AG04450 (cell line): ENCODE data around the gene VAMP5. TPM values are rescaled to one million over a fixed set of nuclear protein-coding genes. Genes with fewer than 3 reads are reported as not detected.
A peak's percentile ranks its signal among the peaks of the same experiment; 100 is the strongest.

Source experiments
- CTCF ChIA-PET: fragments of 300-600, 350-600 bp; formaldehyde crosslinking; extraction: SDS; loops from one replicate; lab custom pipeline; 2022; ENCODE audit warnings: antibody characterized with exemption, inconsistent platforms; lab: Charles Lee
- POLR2A ChIA-PET: fragments of 350-600 bp; formaldehyde crosslinking; extraction: SDS; loops from one replicate; lab custom pipeline; 2021; ENCODE audit warnings: antibody characterized with exemption, inconsistent platforms; lab: Yijun Ruan, JAX
- DNase-seq: peaks from one replicate; pipeline ENCODE4 v3.0.0-alpha.2; 2011; ENCODE audit warnings: low read depth, low spot score
- H3K27ac ChIP-seq: one replicate; pipeline ENCODE4 v1.5.1; 2012; ENCODE audit warnings: low read depth, low read length, control low read depth
- H3K27me3 ChIP-seq: one replicate; pipeline ENCODE4 v1.6.0; 2012; ENCODE audit warnings: low read length; ENCODE audit not compliant: control insufficient read depth, insufficient read depth
- H3K4me3 ChIP-seq: 2 replicates; pipeline ENCODE4 v1.5.1; 2011; ENCODE audit warnings: mild to moderate bottlenecking, low read depth, low read length, control low read depth
- H3K9me3 ChIP-seq: 2 replicates; pipeline ENCODE4 v1.5.1; 2012; ENCODE audit warnings: low read length; ENCODE audit not compliant: control insufficient read depth, insufficient read depth
- CTCF ChIP-seq: IDR thresholded peaks from 2 replicates; pipeline ENCODE4 v1.5.1; 2011; ENCODE audit warnings: low read depth, low read length, control low read depth, inconsistent platforms
- polyA plus RNA-seq: library from polyadenylated mRNA; depleted of rRNA; stranded (reverse); fragments of >200 nt; gene quantifications from 2 replicates; pipeline ENCODE4 v1.2.3, GENCODE V29; 2011

VAMP5 gene
- polyA plus RNA-seq, 1 experiment, result 100 TPM

GRCh38 chr2:85598594-85599340 is 14.5 kb downstream of the VAMP5 start:
- Histone ChIP-seq H3K27ac (no peak overlapping the region), H3K27me3 (no peaks in the 10 kb centered on the region), H3K9me3 (no peaks in the 10 kb centered on the region; the same call in 1 of the 2 replicates), H3K4me3 (no peak overlapping the region)
- DNase-seq, result no peak
- TF ChIP-seq CTCF, result no peak
- POLR2A ChIA-PET, result no interaction called here
- CTCF ChIA-PET, result no interaction called here

GRCh38 chr2:85599468-85600234 is 15.4 kb downstream of the VAMP5 start:
- Histone ChIP-seq H3K9me3 (no peaks in the 10 kb centered on the region; the same call in 1 of the 2 replicates), H3K27me3 (no peaks in the 10 kb centered on the region), H3K4me3 (no peak overlapping the region), H3K27ac (no peak overlapping the region)
- POLR2A ChIA-PET, result no interaction called here
- CTCF ChIA-PET, result interaction anchor here (0.9 kb wide), 1 partner anchor 47 kb away, joined by 3 read pairs; no protein-coding TSS in a partner anchor
- no peak for TF ChIP-seq CTCF
- no peak for DNase-seq

DNA sequence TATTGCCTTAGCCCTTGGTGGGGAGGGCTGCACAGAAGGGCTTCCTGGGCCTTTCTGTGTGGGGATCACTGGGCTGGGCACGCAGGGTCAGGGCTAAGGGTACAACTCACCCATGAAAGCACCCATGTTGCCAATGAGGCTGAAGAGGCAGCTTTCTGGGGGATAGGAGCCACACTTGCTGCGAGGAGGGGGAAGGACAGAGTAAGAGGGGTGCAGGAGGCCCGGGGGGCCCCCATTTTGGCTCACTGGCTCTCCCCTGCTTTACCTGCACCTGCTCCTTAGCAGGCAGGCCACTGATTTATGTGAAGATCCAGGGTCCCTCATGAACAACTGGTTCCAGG is 16.0 kb downstream of the VAMP5 start:
- Histone ChIP-seq H3K27me3 (no peaks in the 10 kb centered on the region), H3K9me3 (no peaks in the 10 kb centered on the region; the same call in 1 of the 2 replicates), H3K4me3 (no peak overlapping the region), H3K27ac (no peak overlapping the region)
- ChIA-PET CTCF (interaction anchor here (0.9 to 1.4 kb wide), 2 partner anchors 37 to 48 kb away, joined by 3 to 4 read pairs; no protein-coding TSS in a partner anchor), POLR2A (interaction anchor here (1.5 kb wide), 1 partner anchor 9 kb away, joined by 3 read pairs; no protein-coding TSS in a partner anchor)
- no peak for DNase-seq
- no peak for TF ChIP-seq CTCF

GRCh38 chr2:85600951-85601770 is 16.9 kb downstream of the VAMP5 start:
- no peak for DNase-seq
- H3K4me3 ChIP-seq, result peak overlapping the region; percentile 96
- H3K27ac ChIP-seq, result no peak overlapping the region
- no peaks in the 10 kb centered on the region; the same call in 1 of the 2 replicates for H3K9me3 ChIP-seq
- POLR2A ChIA-PET, result interaction anchor here (0.6 to 2.0 kb wide), 3 partner anchors 10 to 62 kb away, joined by 3 to 10 read pairs (median 3); partner anchors contain the start of gene MAT2A
- CTCF ChIA-PET, result interaction anchor here (1.4 kb wide), 1 partner anchor 36 kb away, joined by 4 read pairs; no protein-coding TSS in a partner anchor
- H3K27me3 ChIP-seq, result no peaks in the 10 kb centered on the region
- no peak for TF ChIP-seq CTCF
